ENCODE results near the gene DERL3. TPM values are rescaled to one million over a fixed set of nuclear protein-coding genes. Genes with fewer than 3 reads are reported as not detected.

DERL3 gene
- total RNA-seq, 1 donor = 0.36 TPM

GRCh38 chr22:23842599-23842998 lies 3.8 kb upstream of the DERL3 start:
- no peak overlapping the region for H2AFZ ChIP-seq (ENCODE audit: low read length)
- no peak overlapping the region for H3K4me2 ChIP-seq (ENCODE audit: insufficient read depth, low read length)
- no peaks in the 10 kb centered on the region for H3K79me2 ChIP-seq (ENCODE audit: insufficient read depth, low read length)
- H3K4me3 ChIP-seq (ENCODE audit: insufficient read depth, low read length) = no peak overlapping the region
- no peak for TF ChIP-seq CTCF (IDR thresholded peaks at IDR 0.05; ENCODE audit: extremely low read depth, low read depth, low read length)
- no peaks in the 10 kb centered on the region for H3K27me3 ChIP-seq (ENCODE audit: insufficient read depth, low read length)
- no peak for DNase-seq (ENCODE audit: insufficient read length, low spot score, missing footprints)
- H3K27ac ChIP-seq (ENCODE audit: low read depth, low read length) = no peak overlapping the region
- H3K4me1 ChIP-seq (ENCODE audit: insufficient read depth, low read length) = peaks cover 9% of the 10 kb centered on the region
- no peaks in the 10 kb centered on the region for H4K20me1 ChIP-seq (ENCODE audit: insufficient read depth, low read length)
- no peaks in the 10 kb centered on the region for H3K9me3 ChIP-seq (ENCODE audit: low read depth, low read length)
- no peaks in the 10 kb centered on the region for H3K36me3 ChIP-seq (ENCODE audit: insufficient read depth, low read length)

GRCh38 chr22:23841736-23842445 lies 3.1 kb upstream of the DERL3 start:
- Histone ChIP-seq H3K79me2 (ENCODE audit: insufficient read depth, low read length) (no peaks in the 10 kb centered on the region), H3K27ac (ENCODE audit: low read depth, low read length) (no peak overlapping the region), H2AFZ (ENCODE audit: low read length) (no peak overlapping the region), H3K27me3 (ENCODE audit: insufficient read depth, low read length) (no peaks in the 10 kb centered on the region), H3K9me3 (ENCODE audit: low read depth, low read length) (no peaks in the 10 kb centered on the region), H3K36me3 (ENCODE audit: insufficient read depth, low read length) (no peaks in the 10 kb centered on the region), H3K4me2 (ENCODE audit: insufficient read depth, low read length) (no peak overlapping the region), H3K4me1 (ENCODE audit: insufficient read depth, low read length) (peaks cover 8% of the 10 kb centered on the region), H4K20me1 (ENCODE audit: insufficient read depth, low read length) (no peaks in the 10 kb centered on the region), H3K4me3 (ENCODE audit: insufficient read depth, low read length) (no peak overlapping the region)
- no peak for TF ChIP-seq CTCF (IDR thresholded peaks at IDR 0.05; ENCODE audit: extremely low read depth, low read depth, low read length)
- peak; percentile 85 for DNase-seq (ENCODE audit: insufficient read length, low spot score, missing footprints)

- peaks cover 4% of the 10 kb centered on the region for H3K4me1 ChIP-seq (ENCODE audit: insufficient read depth, low read length)
- no peak overlapping the region for H2AFZ ChIP-seq (ENCODE audit: low read length)
- H3K79me2 ChIP-seq (ENCODE audit: insufficient read depth, low read length) = no peaks in the 10 kb centered on the region
- no peak overlapping the region for H3K4me3 ChIP-seq (ENCODE audit: insufficient read depth, low read length)
- H3K36me3 ChIP-seq (ENCODE audit: insufficient read depth, low read length) = peaks cover under 1% of the 10 kb centered on the region
- no peak for TF ChIP-seq CTCF (IDR thresholded peaks at IDR 0.05; ENCODE audit: extremely low read depth, low read depth, low read length)
- H3K4me2 ChIP-seq (ENCODE audit: insufficient read depth, low read length) = no peak overlapping the region
- H4K20me1 ChIP-seq (ENCODE audit: insufficient read depth, low read length) = no peaks in the 10 kb centered on the region
- H3K9me3 ChIP-seq (ENCODE audit: low read depth, low read length) = no peaks in the 10 kb centered on the region
- H3K27ac ChIP-seq (ENCODE audit: low read depth, low read length) = no peak overlapping the region
- H3K27me3 ChIP-seq (ENCODE audit: insufficient read depth, low read length) = no peaks in the 10 kb centered on the region
- DNase-seq (ENCODE audit: insufficient read length, low spot score, missing footprints) = no peak
Observed at GRCh38 chr22:23841292-23841691, 2.5 kb upstream of the DERL3 start.

- no peaks in the 10 kb centered on the region for H4K20me1 ChIP-seq (ENCODE audit: insufficient read depth, low read length)
- no peak overlapping the region for H3K4me3 ChIP-seq (ENCODE audit: insufficient read depth, low read length)
- H2AFZ ChIP-seq (ENCODE audit: low read length) = no peak overlapping the region
- H3K36me3 ChIP-seq (ENCODE audit: insufficient read depth, low read length) = peaks cover 13% of the 10 kb centered on the region
- no peak for DNase-seq (ENCODE audit: insufficient read length, low spot score, missing footprints)
- H3K27ac ChIP-seq (ENCODE audit: low read depth, low read length) = no peak overlapping the region
- TF ChIP-seq CTCF (IDR thresholded peaks at IDR 0.05; ENCODE audit: extremely low read depth, low read depth, low read length) = no peak
- no peaks in the 10 kb centered on the region for H3K79me2 ChIP-seq (ENCODE audit: insufficient read depth, low read length)
- no peaks in the 10 kb centered on the region for H3K9me3 ChIP-seq (ENCODE audit: low read depth, low read length)
- H3K4me2 ChIP-seq (ENCODE audit: insufficient read depth, low read length) = no peak overlapping the region
- H3K4me1 ChIP-seq (ENCODE audit: insufficient read depth, low read length) = peaks cover 4% of the 10 kb centered on the region
- H3K27me3 ChIP-seq (ENCODE audit: insufficient read depth, low read length) = no peaks in the 10 kb centered on the region
Observed at GRCh38 chr22:23840026-23840425, 1.2 kb upstream of the DERL3 start.

Measured in osteoblast (primary cell).